HepG2 (cell line): Measurements from ENCODE around the gene CAMK2D. TPM values are rescaled to one million over a fixed set of nuclear protein-coding genes. Genes with fewer than 3 reads are reported as not detected.

Experiments used
- DBP ChIP-seq: sonication (generic); formaldehyde crosslinking; IDR thresholded peaks from 2 replicates; pipeline ENCODE4 v1.4.0; 2020; ENCODE audit warnings: missing genetic modification reagents; ENCODE audit errors: not compliant biosample characterization
- FOXA1 ChIP-seq, 2 experiments: fragments of 450-650 bp in 1 of 2; sonication (generic) in 1 of 2; formaldehyde crosslinking in 1 of 2; IDR thresholded peaks; 2 replicates each; pipeline versions ENCODE4 v1.4.0 to v1.6.1; 2016 to 2020; ENCODE audit warnings: missing genetic modification reagents in 1 of 2
- GATA4 ChIP-seq: sonication (generic); IDR thresholded peaks from 2 replicates; pipeline ENCODE4 v1.6.1; 2016; ENCODE audit warnings: antibody characterized with exemption, low read depth, borderline replicate concordance
- GTF2F1 ChIP-seq: fragments of 150-350 bp; IDR thresholded peaks from 2 replicates; pipeline ENCODE4 v1.6.1; 2014; ENCODE audit warnings: low read length
- HIVEP1 ChIP-seq: sonication (generic); formaldehyde crosslinking; IDR thresholded peaks from 2 replicates; pipeline ENCODE4 v1.4.0; 2020; ENCODE audit warnings: mild to moderate bottlenecking, missing genetic modification reagents
- KLF6 ChIP-seq: IDR thresholded peaks from 2 replicates; pipeline ENCODE4 v1.8.0; 2016; ENCODE audit warnings: missing biosample characterization, missing genetic modification reagents
- KMT2A ChIP-seq: sonication (generic); formaldehyde crosslinking; IDR thresholded peaks from 2 replicates; pipeline ENCODE4 v1.4.0; 2020; ENCODE audit warnings: missing genetic modification reagents
- MEF2D ChIP-seq: sonication (generic); formaldehyde crosslinking; IDR thresholded peaks from 2 replicates; pipeline ENCODE4 v1.5.1; 2020; ENCODE audit warnings: mild to moderate bottlenecking, missing genetic modification reagents
- MTF2 ChIP-seq: sonication (generic); formaldehyde crosslinking; IDR thresholded peaks from 2 replicates; pipeline ENCODE4 v1.5.0; 2020; ENCODE audit warnings: missing genetic modification reagents, borderline replicate concordance
- NFE2 ChIP-seq: sonication (generic); formaldehyde crosslinking; IDR thresholded peaks from 2 replicates; pipeline ENCODE4 v1.4.0; 2020; ENCODE audit warnings: missing genetic modification reagents
- NFRKB ChIP-seq: fragments of 450-650 bp; IDR thresholded peaks from 2 replicates; pipeline ENCODE4 v1.6.1; 2017
- NONO ChIP-seq, 2 experiments: fragments of 450-650 bp in 1 of 2; sonication (generic) in 1 of 2; formaldehyde crosslinking in 1 of 2; IDR thresholded peaks in 1 of 2; conservative IDR thresholded peaks in 1 of 2; 2 replicates each; pipeline versions ENCODE4 v1.6.1 to v1.8.0; 2017 to 2022; ENCODE audit warnings: mild to moderate bottlenecking in 1 of 2, missing genetic modification reagents in 1 of 2, moderate library complexity in 1 of 2
- NR2C2 ChIP-seq: sonication (generic); formaldehyde crosslinking; IDR thresholded peaks from 2 replicates; pipeline ENCODE4 v1.4.0; 2020; ENCODE audit warnings: missing genetic modification reagents, mild to moderate bottlenecking, moderate library complexity, borderline replicate concordance
- NR2F6 ChIP-seq, 2 experiments: IDR thresholded peaks; 2 replicates each; pipeline ENCODE4 v1.6.1; 2016; ENCODE audit warnings: antibody characterized with exemption in 1 of 2, mild to moderate bottlenecking in 1 of 2
- PCBP2 ChIP-seq: fragments of 200-400 bp; formaldehyde crosslinking; optimal IDR thresholded peaks from 2 replicates; pipeline ENCODE3; 2018; ENCODE audit warnings: low read length, low read depth; ENCODE audit not compliant: poor library complexity, severe bottlenecking
- RNF2 ChIP-seq: fragments of 450-650 bp; conservative IDR thresholded peaks from 2 replicates; pipeline ENCODE4 v1.6.1; 2016; ENCODE audit warnings: low read depth
- SCMH1 ChIP-seq: sonication (generic); formaldehyde crosslinking; IDR thresholded peaks from 2 replicates; pipeline ENCODE4 v1.9.0; 2021; ENCODE audit warnings: missing genetic modification reagents, mild to moderate bottlenecking, borderline replicate concordance
- SIX1 ChIP-seq: sonication (generic); formaldehyde crosslinking; IDR thresholded peaks from 2 replicates; pipeline ENCODE4 v1.4.0; 2020; ENCODE audit warnings: missing genetic modification reagents, borderline replicate concordance
- SMARCE1 ChIP-seq: fragments of 450-650 bp; IDR thresholded peaks from 2 replicates; pipeline ENCODE4 v1.6.1; 2017; ENCODE audit warnings: borderline replicate concordance
- ZNF331 ChIP-seq: sonication (generic); formaldehyde crosslinking; IDR thresholded peaks from 2 replicates; pipeline ENCODE4 v1.4.0; 2020; ENCODE audit warnings: missing genetic modification reagents
- ZNF570 ChIP-seq: sonication (generic); formaldehyde crosslinking; IDR thresholded peaks from 2 replicates; pipeline ENCODE4 v1.4.0; 2020; ENCODE audit warnings: mild to moderate bottlenecking, missing genetic modification reagents, borderline replicate concordance
- ZNF619 ChIP-seq: sonication (generic); formaldehyde crosslinking; IDR thresholded peaks from 2 replicates; pipeline ENCODE4 v1.4.0; 2020; ENCODE audit warnings: mild to moderate bottlenecking, missing genetic modification reagents
- ZNF644 ChIP-seq: IDR thresholded peaks from 2 replicates; pipeline ENCODE4 v1.6.1; 2016; ENCODE audit warnings: low read depth
- ZNF674 ChIP-seq: sonication (generic); formaldehyde crosslinking; IDR thresholded peaks from 2 replicates; pipeline ENCODE4 v1.5.0; 2020; ENCODE audit warnings: low read depth, mild to moderate bottlenecking, missing genetic modification reagents
- ZNF687 ChIP-seq: sonication (generic); formaldehyde crosslinking; IDR thresholded peaks from 2 replicates; pipeline ENCODE4 v1.5.1; 2020; ENCODE audit warnings: mild to moderate bottlenecking, missing genetic modification reagents, moderate library complexity
- ZNF724P ChIP-seq: sonication (generic); formaldehyde crosslinking; IDR thresholded peaks from 2 replicates; pipeline ENCODE4 v1.8.0; 2022; ENCODE audit warnings: missing genetic modification reagents, borderline replicate concordance
- ZNF776 ChIP-seq: sonication (generic); formaldehyde crosslinking; IDR thresholded peaks from 2 replicates; pipeline ENCODE4 v1.4.0; 2020; ENCODE audit warnings: mild to moderate bottlenecking, missing genetic modification reagents
- ZSCAN29 ChIP-seq: sonication (generic); formaldehyde crosslinking; conservative IDR thresholded peaks from 2 replicates; pipeline ENCODE4 v1.4.0; 2020; ENCODE audit warnings: mild to moderate bottlenecking, missing genetic modification reagents
- polyA plus RNA-seq, 8 experiments: library from polyadenylated mRNA; depleted of rRNA in 3 of 8; stranded (reverse) in 7 of 8; unstranded in 1 of 8; fragments of >200 nt; fragmentation: Illumina TruSeq in 4 of 8; extraction: Trizol in 4 of 8; gene quantifications; 2 replicates each; pipeline versions ENCODE4 v1.2.1 to v1.2.3, GENCODE V29; 2011 to 2016; ENCODE audit warnings: low read depth in 4 of 8, missing spikeins in 1 of 8, mixed read lengths in 1 of 8; ENCODE audit not compliant: insufficient read depth in 1 of 8
- total RNA-seq, 5 experiments: library from RNA; depleted of rRNA; stranded (reverse); fragments of >200 nt; fragmentation: Illumina TruSeq; extraction: Trizol; gene quantifications; 2 replicates each; pipeline ENCODE4 v1.2.3, GENCODE V29; 2016; ENCODE audit warnings: low read depth in 1 of 5

The CAMK2D gene
- total and polyA plus RNA-seq, 2 of the 13 experiments (the other 11 are each of a cell fraction or from before 2014, with no cell fraction given) = 18.0 to 65.4 TPM

- no peak for TF ChIP-seq ZNF687
- TF ChIP-seq GATA4 = no peak
- TF ChIP-seq MTF2 = no peak
- TF ChIP-seq SIX1 (CRISPR knock-in tag) = peak; percentile 22; the same call in 1 of the 2 replicates
- no peak for TF ChIP-seq FOXA1 (IDR thresholded peaks at IDR 0.05)
- TF ChIP-seq FOXA1 (CRISPR knock-in tag; IDR thresholded peaks at IDR 0.05) = peak; percentile 77
- peak; percentile 77; the same call in 1 of the 2 replicates for TF ChIP-seq KLF6 (CRISPR knock-in tag)
- TF ChIP-seq DBP (CRISPR knock-in tag) = no peak
- TF ChIP-seq NR2C2 (CRISPR knock-in tag) = peak; percentile 36; the same call in 1 of the 2 replicates
- no peak for TF ChIP-seq SCMH1 (CRISPR knock-in tag)
- TF ChIP-seq GTF2F1 = no peak
- TF ChIP-seq HIVEP1 (CRISPR knock-in tag) = no peak
- TF ChIP-seq NFE2 (CRISPR knock-in tag) = no peak
- no peak for TF ChIP-seq NONO (IDR thresholded peaks at IDR 0.05)
- TF ChIP-seq NONO (CRISPR knock-in tag; conservative IDR thresholded peaks at IDR 0.05) = peak; percentile 82
- no peak for TF ChIP-seq ZNF570 (CRISPR knock-in tag)
- TF ChIP-seq RNF2 = no peak
- TF ChIP-seq ZNF619 = no peak
- no peak for TF ChIP-seq ZNF724P
- no peak for TF ChIP-seq PCBP2
- TF ChIP-seq MEF2D (CRISPR knock-in tag) = peak; percentile 53; the same call in 1 of the 2 replicates
- TF ChIP-seq SMARCE1 = no peak
- no peak for TF ChIP-seq ZNF776 (CRISPR knock-in tag)
- peak; percentile 66; the same call in 1 of the 2 replicates for TF ChIP-seq KMT2A (CRISPR knock-in tag)
- peak; percentile 94 for TF ChIP-seq ZNF331 (CRISPR knock-in tag)
- peak; percentile 72; the same call in 1 of the 2 replicates for TF ChIP-seq ZSCAN29 (CRISPR knock-in tag)
- TF ChIP-seq NFRKB = no peak
- 0 out of 2 replicates have a peak, but pooled peaks have one; percentile 22 for TF ChIP-seq NR2F6 (IDR thresholded peaks at IDR 0.05)
- peak; percentile 54; the same call in 1 of the 2 replicates for TF ChIP-seq NR2F6 (CRISPR knock-in tag; IDR thresholded peaks at IDR 0.05)
- no peak for TF ChIP-seq ZNF674 (CRISPR knock-in tag)
- peak; percentile 76; the same call in 1 of the 2 replicates for TF ChIP-seq ZNF644 (CRISPR knock-in tag)
These were observed 214.0 kb downstream of the CAMK2D start (continued) for GRCh38 chr4:113547487-113548042.
